NCI-H2107 (cell line): Measurements from ENCODE around the gene FANCC.
"Not testable (repeated sequence)": the region's sequence is repeated elsewhere in the genome, so short reads cannot be mapped to it uniquely, and the experiment has no call there.

Experiments
- DNase-seq: peaks from one replicate; lab custom pipeline; 2025; lab: John Stamatoyannopoulos, UW

Gene FANCC

GRCh38 chr9:95329061-95329460 lies 11.6 kb upstream of the FANCC start:
- DNase-seq = not testable (repeated sequence)

- no peak for DNase-seq
Measured at GRCh38 chr9:95327239-95327865, 9.8 kb upstream of the FANCC start.

GRCh38 chr9:95325221-95325620 lies 7.7 kb upstream of the FANCC start:
- DNase-seq = no peak

- no peak for DNase-seq
Measured at GRCh38 chr9:95317893-95318211, 343 bp upstream of the FANCC start.

- DNase-seq = peak; percentile 51
Measured at GRCh38 chr9:95316794-95317118, 753 bp downstream of the FANCC start.

- DNase-seq = no peak
Measured at GRCh38 chr9:95316274-95316673, 1.2 kb downstream of the FANCC start.

- DNase-seq = no peak
Measured at GRCh38 chr9:95315108-95315746, 2.3 kb downstream of the FANCC start.

- DNase-seq = peak; percentile 70
Measured at GRCh38 chr9:95313010-95313498, 4.5 kb downstream of the FANCC start.

- DNase-seq = no peak
Measured at GRCh38 chr9:95311961-95312360, 5.5 kb downstream of the FANCC start.

GRCh38 chr9:95307538-95307937 lies 10.0 kb downstream of the FANCC start:
- DNase-seq = no peak

- DNase-seq = no peak
Measured at GRCh38 chr9:95306819-95307218, 10.7 kb downstream of the FANCC start.

GRCh38 chr9:95305770-95306492 lies 11.6 kb downstream of the FANCC start:
- no peak for DNase-seq

- no peak for DNase-seq
Measured at GRCh38 chr9:95302479-95302878, 15.0 kb downstream of the FANCC start.

GRCh38 chr9:95297760-95298159 lies 19.7 kb downstream of the FANCC start:
- no peak for DNase-seq

GRCh38 chr9:95297316-95297715 lies 20.2 kb downstream of the FANCC start:
- DNase-seq = no peak

GRCh38 chr9:95296761-95297160 lies 20.7 kb downstream of the FANCC start:
- DNase-seq = no peak

- DNase-seq = not testable (repeated sequence)
Measured at GRCh38 chr9:95293296-95293695, 24.2 kb downstream of the FANCC start.

- no peak for DNase-seq
Measured at GRCh38 chr9:95292226-95292625, 25.3 kb downstream of the FANCC start.

GRCh38 chr9:95286151-95286550 lies 31.4 kb downstream of the FANCC start:
- no peak for DNase-seq

GRCh38 chr9:95285307-95285706 lies 32.2 kb downstream of the FANCC start:
- no peak for DNase-seq

GRCh38 chr9:95284162-95285080 lies 33.1 kb downstream of the FANCC start:
- DNase-seq = no peak

GRCh38 chr9:95283673-95284072 lies 33.8 kb downstream of the FANCC start:
- no peak for DNase-seq
